GM18499 (cell line): ENCODE data around the gene RRP12.
"Not testable (repeated sequence)": the region's sequence is repeated elsewhere in the genome, so short reads cannot be mapped to it uniquely, and the experiment has no call there.

ENCODE experiments used
- ATAC-seq: cut with Tn5 transposase; IDR thresholded peaks from one replicate; pipeline ENCODE4 v1.9.1; 2021; ENCODE audit warnings: moderate number of reproducible peaks; ENCODE audit not compliant: insufficient read depth, unreplicated experiment

Gene RRP12

DNA sequence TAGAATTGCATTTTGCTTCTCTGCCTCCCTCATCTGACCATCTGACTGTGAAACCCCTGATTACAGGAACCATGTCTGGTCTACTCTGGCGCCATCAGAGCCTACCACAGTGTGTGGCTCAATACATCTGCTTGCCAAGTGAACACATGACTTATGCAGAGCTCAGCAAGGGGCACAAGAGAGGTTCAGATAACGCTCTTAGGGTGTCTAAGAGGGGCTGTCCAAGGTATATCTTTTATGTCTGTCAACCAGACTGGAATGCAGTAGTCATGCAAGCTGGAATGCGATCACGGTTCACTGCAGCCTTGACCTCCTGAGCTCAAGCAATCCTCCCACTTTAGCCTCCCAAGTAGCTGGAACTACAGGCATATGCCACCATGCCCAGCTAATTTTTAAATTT, 10.3 kb upstream of the RRP12 start:
- no peak for ATAC-seq

- no peak for ATAC-seq
Observed at GRCh38 chr10:97408496-97408992, 7.4 kb upstream of the RRP12 start.

GRCh38 chr10:97407952-97408248, 6.8 kb upstream of the RRP12 start:
- no peak for ATAC-seq

- peak; percentile 76 for ATAC-seq
Observed at GRCh38 chr10:97407211-97407951, 6.2 kb upstream of the RRP12 start.

DNA sequence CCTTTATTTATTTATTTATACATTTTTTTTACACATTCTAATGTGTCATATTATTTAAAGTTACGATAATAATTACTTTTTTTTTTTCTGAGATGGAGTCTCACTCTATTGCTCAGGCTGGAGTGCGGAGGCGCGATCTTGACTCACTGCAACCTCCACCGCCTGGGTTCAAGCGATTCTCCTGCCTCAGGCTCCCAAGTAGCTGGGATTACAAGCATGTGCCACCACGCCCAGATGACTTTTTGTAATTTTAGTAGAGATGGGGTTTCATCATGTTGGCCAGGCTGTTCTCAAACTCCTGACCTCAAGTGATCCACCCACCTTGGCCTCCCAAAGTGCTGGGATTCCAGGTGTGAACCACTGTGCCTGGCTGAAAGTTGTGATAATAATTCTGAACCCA, 5.3 kb upstream of the RRP12 start:
- ATAC-seq, result not testable (repeated sequence)

DNA sequence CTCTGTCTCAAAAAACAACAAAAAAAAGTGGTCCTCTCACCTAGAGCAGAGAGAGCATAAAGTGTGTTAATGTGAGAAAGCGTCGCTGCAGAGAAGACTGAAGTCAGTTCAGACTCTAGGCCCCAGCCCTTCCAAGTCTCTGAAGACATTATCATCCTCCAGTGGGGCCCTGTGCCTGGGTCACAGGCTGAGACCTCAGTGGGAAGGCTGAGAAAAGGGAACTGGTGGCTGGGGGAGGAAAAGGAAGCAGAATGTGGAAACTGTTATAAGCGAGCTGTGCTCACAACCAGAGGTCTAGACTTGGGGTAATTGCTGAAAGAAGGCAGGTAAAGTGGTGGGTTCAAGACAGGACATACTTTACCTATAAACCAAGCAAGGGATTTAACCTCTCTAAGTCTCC, 4.9 kb upstream of the RRP12 start:
- ATAC-seq, result no peak

DNA sequence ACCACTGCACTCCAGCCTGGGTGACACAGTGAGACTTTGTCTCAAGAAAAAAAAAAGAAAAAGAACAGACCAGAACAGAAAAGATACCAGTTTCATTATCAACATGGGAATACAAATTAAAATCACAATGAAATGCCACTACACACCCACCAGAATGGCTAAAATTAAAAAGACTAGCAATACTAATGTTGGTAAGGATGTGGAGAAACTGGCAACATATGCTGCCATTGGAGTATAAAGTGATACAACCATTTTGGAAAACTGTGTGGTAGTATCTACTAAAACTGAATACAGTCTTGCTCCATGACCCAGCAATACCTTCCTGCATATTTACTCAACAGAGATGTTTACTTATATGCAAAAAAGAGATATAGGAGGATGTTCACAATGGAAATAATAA, 2.9 kb upstream of the RRP12 start:
- ATAC-seq, result no peak

- no peak for ATAC-seq
Observed at GRCh38 chr10:97401455-97401919, 347 bp upstream of the RRP12 start.

GRCh38 chr10:97399843-97400545, 1.1 kb downstream of the RRP12 start:
- no peak for ATAC-seq

- ATAC-seq, result no peak
Observed at GRCh38 chr10:97396056-97396455, 5.1 kb downstream of the RRP12 start.

DNA sequence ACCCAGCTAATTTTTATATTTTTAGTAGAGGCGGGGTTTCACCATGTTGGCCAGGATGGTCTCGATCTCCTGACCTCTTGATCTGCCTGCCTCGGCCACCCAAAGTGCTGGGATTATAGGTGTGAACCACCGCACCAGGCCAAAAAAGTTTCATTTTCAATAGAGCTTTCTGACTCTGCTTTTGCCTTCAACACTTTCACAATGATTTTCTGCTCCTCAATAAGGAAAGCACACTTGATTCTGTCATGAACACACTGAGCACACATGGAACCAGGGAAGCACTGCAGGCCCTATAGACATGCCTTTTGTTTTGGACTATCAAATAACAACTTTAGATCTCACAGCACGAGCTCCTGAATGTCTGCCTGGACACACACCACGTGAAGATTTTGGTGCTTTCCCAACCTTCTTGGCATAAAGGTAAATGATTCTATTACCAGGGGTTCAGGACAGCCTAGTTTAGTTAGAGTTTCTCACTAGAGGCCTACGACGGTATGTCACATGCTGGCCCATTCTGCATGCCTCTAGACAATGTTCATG, 8.0 kb downstream of the RRP12 start:
- no peak for ATAC-seq

GRCh38 chr10:97390091-97390490, 11.0 kb downstream of the RRP12 start:
- ATAC-seq, result no peak

DNA sequence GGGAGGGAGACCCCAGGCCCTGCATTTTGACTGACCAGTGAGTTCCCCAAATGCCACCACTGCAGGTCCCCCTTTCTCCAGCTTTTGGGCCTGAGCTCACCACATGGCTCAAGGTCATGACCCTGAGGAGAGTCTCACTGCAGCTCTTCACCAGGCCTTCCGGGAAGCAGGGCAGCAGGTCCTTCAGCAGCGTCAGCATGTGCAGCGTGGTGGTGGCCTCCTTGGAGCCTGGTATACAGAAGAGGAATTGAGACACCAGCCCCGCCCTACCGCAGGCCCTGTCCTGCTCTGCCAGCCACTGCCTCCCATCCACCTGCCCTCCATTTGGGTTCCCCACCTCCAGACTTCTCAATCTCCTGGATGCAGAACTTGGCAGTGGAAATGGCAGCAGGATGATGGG, 13.0 kb downstream of the RRP12 start:
- ATAC-seq, result no peak

- no peak for ATAC-seq
Observed at GRCh38 chr10:97385565-97385964, 15.6 kb downstream of the RRP12 start.

GRCh38 chr10:97384641-97385040, 16.5 kb downstream of the RRP12 start:
- no peak for ATAC-seq

DNA sequence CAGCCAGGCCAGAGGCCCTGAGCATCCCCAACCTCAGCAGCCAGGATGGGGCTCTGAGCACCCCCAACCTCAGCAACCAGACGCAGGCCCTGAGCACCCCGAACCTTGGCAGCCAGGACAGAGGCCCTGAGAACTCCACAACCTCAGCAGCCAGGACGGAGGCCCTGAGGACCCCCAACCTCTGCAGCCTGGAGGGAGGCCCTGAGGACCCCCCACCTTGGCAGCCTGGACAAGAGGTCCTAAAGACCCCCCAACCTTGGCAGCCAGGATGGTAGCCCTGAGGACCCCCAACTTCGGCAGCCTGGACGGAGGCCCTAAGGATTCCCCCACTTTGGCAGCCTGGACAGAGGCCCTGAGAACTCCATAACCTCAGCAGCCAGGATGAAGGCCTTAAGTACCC, 17.0 kb downstream of the RRP12 start:
- ATAC-seq, result no peak

GRCh38 chr10:97383159-97383558, 18.0 kb downstream of the RRP12 start:
- no peak for ATAC-seq

DNA sequence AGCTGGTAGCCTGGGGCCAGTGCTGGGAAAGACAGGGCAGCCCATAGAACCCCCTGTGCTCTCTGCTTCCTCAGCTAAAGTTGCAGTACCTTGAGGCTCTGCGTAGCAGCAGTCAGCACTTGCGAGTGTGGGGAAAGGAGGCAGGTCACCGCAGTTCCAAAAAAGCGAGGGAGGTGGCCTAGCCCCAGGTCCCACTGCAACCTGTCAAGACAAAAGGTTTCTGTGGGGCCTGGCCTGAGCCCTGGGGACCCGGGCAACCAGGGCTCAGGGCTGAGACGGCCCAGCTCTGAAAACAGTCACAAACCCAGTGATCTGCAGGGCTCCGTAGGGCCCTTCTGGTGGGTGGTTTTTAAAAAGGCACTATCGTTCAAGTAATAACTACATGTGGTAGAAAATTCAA, 19.5 kb downstream of the RRP12 start:
- no peak for ATAC-seq

DNA sequence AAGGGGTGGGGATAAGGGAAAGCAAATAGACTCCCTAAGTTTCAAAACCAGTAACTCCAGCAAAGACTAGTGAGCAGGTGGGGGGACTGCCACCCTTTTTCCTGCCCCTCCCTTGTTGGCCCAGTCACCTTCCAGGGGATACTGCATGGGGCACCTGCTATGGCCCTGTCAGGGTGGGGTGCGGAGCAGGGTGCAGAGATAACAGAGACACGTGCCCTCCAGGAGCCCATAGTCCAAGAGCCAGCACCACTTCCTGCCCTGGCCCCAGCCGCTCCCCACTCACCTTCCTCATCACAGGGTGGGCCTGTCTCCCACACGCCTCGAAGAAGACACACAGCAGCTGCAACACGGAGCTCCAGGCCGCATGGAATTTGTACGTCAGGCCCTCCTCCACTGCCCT, 20.6 kb downstream of the RRP12 start:
- no peak for ATAC-seq

- ATAC-seq, result no peak
Observed at GRCh38 chr10:97378933-97379921, 21.9 kb downstream of the RRP12 start.
